ENCODE measurements around the gene PPM1A.

The PPM1A gene

DNA sequence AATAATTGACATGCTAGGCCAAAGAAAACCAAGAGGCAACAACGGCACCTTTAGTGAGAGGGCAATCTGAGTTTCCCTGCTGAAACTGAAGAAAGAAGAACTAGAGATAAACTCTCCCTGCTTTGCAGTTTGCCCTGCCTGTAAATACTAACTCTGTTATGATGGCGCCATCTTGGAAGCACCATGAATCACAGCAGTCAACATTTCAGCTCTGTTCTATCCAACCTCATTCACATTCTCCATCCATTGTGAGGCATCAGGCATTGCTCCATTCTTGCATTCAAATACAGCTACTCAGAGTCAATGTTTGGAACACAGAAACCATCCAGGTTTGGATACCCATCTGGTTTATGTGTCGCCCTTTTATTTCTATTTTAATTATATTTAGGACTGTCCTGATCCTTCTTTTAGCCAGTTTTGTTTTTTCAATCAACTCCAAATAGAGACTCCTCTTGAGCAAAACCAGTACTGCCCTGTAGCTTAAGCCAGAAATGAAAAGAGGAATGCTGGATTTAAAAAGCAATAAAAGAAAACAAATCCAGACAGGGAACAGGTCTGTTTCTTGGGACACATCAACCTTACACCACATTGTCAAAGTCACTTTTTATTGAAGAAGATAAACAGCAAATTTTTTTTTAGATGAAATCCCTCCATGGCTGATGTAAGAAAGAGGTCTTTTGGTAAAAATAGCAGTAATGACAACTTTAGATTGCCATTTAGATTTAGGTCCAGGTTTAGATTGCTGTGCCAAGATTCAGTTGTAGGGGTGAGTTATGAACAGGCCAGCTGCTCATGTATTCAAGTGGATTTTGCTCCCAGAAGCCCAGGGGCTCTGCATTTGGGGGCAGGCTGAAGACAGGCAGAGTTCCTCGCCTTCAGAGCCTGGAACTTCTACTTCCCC is 33.3 kb upstream of the PPM1A start:
- TF ChIP-seq, protein P1, sequence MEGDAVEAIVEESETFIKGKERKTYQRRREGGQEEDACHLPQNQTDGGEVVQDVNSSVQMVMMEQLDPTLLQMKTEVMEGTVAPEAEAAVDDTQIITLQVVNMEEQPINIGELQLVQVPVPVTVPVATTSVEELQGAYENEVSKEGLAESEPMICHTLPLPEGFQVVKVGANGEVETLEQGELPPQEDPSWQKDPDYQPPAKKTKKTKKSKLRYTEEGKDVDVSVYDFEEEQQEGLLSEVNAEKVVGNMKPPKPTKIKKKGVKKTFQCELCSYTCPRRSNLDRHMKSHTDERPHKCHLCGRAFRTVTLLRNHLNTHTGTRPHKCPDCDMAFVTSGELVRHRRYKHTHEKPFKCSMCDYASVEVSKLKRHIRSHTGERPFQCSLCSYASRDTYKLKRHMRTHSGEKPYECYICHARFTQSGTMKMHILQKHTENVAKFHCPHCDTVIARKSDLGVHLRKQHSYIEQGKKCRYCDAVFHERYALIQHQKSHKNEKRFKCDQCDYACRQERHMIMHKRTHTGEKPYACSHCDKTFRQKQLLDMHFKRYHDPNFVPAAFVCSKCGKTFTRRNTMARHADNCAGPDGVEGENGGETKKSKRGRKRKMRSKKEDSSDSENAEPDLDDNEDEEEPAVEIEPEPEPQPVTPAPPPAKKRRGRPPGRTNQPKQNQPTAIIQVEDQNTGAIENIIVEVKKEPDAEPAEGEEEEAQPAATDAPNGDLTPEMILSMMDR (conservative IDR thresholded peaks at IDR 0.05), result no peak
- TF ChIP-seq ZFX (IDR thresholded peaks at IDR 0.05), result no peak
- H3K27ac ChIP-seq, result no peak overlapping the region

DNA sequence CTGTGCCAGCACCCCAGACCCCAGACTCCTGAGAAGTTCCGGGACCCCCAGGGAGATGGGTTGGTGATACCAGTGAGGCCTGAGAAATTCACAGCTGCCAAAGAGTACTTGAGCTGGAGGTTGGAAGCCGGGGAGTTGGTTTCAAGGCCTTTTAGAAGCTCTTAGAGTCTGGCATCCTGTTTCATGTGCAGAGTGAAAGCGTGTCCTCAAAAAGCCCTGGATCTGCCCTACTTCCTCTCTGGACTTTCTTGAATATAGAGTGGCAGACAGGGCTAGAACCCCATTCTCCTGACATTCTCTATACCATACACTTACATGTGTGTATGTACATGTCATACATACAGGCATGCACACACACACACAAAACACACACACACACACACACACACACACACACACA is 31.3 kb upstream of the PPM1A start:
- TF ChIP-seq ZFX (IDR thresholded peaks at IDR 0.05), result no peak
- TF ChIP-seq, protein P1 (conservative IDR thresholded peaks at IDR 0.05), result no peak
- no peak overlapping the region for H3K27ac ChIP-seq

DNA sequence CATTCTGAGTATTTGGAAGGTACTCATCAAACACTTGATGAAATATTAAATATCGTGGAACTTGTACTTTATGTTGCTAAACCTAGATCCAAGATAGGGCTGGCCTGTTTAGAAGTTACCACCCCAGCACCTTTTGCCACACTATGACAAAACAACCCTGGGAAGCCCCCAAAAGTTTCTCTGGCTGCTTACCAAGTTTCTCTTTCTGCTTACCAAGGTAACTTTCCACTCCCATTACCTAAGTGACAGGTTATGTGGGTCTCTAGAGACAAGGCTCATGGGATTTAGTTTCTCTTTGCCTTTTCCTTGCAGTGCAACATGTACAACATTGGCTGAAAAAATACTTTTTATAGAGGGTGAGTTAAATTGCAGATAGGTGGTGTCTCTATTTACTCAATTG is 28.9 kb upstream of the PPM1A start:
- no peak overlapping the region for H3K27ac ChIP-seq
- TF ChIP-seq, protein P1 (conservative IDR thresholded peaks at IDR 0.05), result no peak
- no peak for TF ChIP-seq ZFX (IDR thresholded peaks at IDR 0.05)

DNA sequence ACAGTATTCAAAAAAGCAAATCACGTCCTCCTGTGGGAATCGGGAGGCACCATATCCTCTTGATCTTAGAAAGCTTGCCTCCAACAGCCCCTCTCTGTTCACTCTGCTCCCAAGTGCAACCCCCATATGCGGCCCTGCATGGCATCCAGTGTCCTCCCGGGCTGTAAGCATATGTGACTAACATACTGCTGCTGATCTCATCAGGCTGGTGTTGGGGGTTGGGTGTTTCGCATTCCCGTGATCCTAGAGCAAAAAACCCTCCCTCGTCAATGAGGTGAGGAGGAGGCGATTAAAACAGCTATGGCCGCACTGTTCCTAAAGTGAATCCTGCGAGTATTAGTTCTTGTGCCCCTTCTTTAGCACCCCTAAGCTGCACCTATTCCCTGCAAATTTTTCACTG is 28.1 kb upstream of the PPM1A start:
- no peak overlapping the region for H3K27ac ChIP-seq
- TF ChIP-seq, protein P1 (conservative IDR thresholded peaks at IDR 0.05), result no peak
- no peak for TF ChIP-seq ZFX (IDR thresholded peaks at IDR 0.05)

DNA sequence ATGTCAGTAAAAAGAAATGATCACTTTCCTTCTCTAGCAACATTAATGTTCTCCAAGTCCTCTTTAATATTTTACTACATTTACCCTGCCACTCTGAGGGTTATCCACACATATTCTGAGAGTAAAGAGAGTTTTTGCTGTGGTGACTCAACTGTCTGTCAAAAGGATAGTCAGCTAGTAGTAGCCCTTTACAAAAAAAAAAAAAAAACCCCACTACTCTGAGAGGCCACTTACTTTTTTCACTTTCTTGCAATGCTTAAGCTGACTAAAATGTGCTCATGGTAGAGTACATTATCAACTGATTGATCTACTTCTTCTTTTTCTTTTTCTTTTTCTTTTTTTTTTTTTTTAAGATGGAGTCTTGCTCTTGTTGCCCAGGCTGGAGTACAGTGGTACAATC is 27.6 kb upstream of the PPM1A start:
- peak overlapping the region; percentile 8; the same call in 1 of the 2 replicates for H3K27ac ChIP-seq
- no peak for TF ChIP-seq ZFX (IDR thresholded peaks at IDR 0.05)
- TF ChIP-seq, protein P1 (conservative IDR thresholded peaks at IDR 0.05), result no peak

DNA sequence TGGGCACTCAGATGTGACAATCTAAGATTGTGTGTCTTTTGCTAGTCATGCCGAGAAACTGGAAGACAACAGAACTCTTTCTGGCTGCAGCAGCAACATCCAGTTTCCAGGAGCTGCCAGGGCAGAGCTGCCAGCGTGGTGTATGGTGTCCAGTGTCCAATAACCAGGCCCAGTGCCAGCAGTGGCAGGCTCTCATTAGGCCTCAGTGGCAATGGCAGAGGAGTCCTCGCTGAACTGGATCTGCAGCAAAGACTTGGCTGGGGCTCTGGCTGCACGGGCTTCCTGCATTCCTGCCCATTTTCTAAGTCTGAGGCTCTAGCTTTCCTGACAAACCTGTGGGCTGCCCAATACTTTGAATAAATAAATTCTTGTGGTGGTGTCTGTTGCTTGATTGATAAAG is 26.2 kb upstream of the PPM1A start:
- TF ChIP-seq, protein P1 (conservative IDR thresholded peaks at IDR 0.05), result no peak
- TF ChIP-seq ZFX (IDR thresholded peaks at IDR 0.05), result no peak
- H3K27ac ChIP-seq, result peak overlapping the region; percentile 52

DNA sequence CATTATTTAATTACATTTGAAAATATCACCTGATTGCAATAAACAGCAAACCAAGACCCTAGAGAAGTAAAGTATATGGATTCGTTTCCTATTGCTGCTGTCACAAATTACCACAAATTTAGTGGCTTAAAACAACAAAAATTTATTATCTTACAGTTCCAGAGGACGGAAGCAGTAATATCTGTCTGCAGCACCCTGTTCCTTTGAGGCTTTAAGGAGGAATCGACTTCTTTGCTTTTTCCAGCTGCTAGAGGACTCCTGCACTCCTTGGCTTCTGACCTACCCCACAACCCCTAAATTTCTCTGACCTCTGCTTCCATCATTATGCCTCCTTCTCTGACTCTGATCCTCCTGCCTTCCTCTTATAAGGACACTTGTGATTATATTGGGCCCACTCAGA is 23.8 kb upstream of the PPM1A start:
- TF ChIP-seq ZFX (IDR thresholded peaks at IDR 0.05), result no peak
- TF ChIP-seq, protein P1 (conservative IDR thresholded peaks at IDR 0.05), result no peak

More for the DNA sequence above, 23.8 kb upstream of the PPM1A start:
- H3K27ac ChIP-seq, result no peak overlapping the region
